ENCODE data around the gene CSMD2.

DNA sequence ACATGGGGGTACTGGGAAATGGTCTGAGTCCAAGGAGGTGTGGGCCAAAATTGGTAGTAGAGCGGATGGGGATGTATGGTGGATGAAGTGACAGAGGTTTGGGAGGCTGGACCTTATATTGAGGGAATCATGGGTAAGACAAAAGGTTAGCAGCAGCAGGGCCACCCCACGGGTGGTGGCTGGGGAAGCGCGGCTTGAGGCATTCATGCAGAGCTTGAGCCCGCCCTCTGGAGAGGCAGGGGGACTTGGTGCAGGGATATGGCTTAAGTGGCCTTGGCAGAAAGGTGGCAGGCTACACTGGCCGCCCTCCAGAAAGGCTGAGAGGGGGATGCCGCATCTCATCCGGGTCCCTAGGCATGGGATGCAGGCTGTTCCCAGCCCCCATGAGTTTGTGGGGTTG, 269.6 kb downstream of the CSMD2 start:
- TF ChIP-seq CTCF (IDR thresholded peaks at IDR 0.05) (no peak), EP300 (IDR thresholded peaks at IDR 0.05) (no peak), POLR2A (IDR thresholded peaks at IDR 0.05) (no peak)
